Measurements from ENCODE around the gene ATP1B1. TPM values are rescaled to one million over a fixed set of nuclear protein-coding genes. Genes with fewer than 3 reads are reported as not detected.

Gene ATP1B1
- polyA plus RNA-seq, 1 donor (not counting 4 experiments of a cell fraction or from before 2014, with no cell fraction given), result 30.0 TPM

DNA sequence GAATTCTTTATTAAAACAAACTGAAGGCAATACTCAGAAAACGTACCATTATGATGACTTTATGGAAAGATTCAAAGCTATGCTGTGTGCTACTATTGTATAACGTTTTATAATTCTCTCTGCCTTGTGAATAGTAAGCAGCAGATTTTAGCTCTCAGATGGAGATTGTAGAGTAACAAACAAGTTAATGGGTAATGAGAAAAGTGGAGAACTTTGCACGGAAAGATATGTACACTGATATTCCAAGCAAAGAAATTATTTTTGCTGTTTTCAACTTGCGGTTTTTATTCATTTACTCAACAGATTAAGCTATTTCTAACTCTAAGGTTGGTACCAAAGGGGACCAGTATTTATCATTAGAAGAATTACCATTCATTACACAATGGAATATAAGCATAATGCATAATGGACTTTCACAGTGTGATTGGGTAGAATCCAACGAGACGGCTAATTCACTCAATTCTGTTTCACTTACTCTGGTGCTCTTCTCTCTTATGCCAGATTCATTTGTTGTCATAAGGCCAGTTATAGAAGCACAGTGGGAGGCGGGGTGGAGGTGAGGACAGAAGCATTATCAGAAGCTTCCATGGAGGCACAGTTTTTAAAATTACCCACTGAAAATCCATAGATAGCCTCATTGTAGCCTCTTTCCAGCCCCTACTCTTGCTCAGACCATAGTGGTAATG is 38.6 kb downstream of the ATP1B1 start:
- Histone ChIP-seq H3K36me3 (ENCODE audit: control insufficient read depth in 2 of 2, extremely low read depth in 1 of 2, insufficient read depth in 2 of 2, low read length in 2 of 2) (no peaks in the 10 kb centered on the region), H3K27ac (ENCODE audit: control insufficient read depth, insufficient read depth, low read length) (no peak overlapping the region), H3K4me1 (ENCODE audit: control insufficient read depth, extremely low read depth, insufficient read depth, low read length) (no peaks in the 10 kb centered on the region), H2AFZ (ENCODE audit: control insufficient read depth, low read length) (no peak overlapping the region), H4K20me1 (ENCODE audit: control insufficient read depth, extremely low read depth, insufficient read depth, low read length) (no peaks in the 10 kb centered on the region), H3K9me1 (ENCODE audit: control insufficient read depth, extremely low read depth, insufficient read depth, low read length) (no peaks in the 10 kb centered on the region), H3K4me3 (ENCODE audit: control insufficient read depth in 2 of 3, extremely low read depth in 1 of 3, insufficient read depth in 2 of 3, low read depth in 1 of 3, low read length in 3 of 3) (no peak overlapping the region), H3K9me3 (ENCODE audit: control insufficient read depth, low read depth, low read length) (no peaks in the 10 kb centered on the region), H3K9ac (ENCODE audit: control insufficient read depth, extremely low read depth, insufficient read depth, low read length) (no peak overlapping the region), H3K79me2 (ENCODE audit: control insufficient read depth, insufficient read depth, low read length) (no peaks in the 10 kb centered on the region), H3K4me2 (ENCODE audit: control insufficient read depth, extremely low read depth, insufficient read depth, low read depth, low read length) (no peak overlapping the region), H3K27me3 (ENCODE audit: control insufficient read depth, extremely low read depth, insufficient read depth, low read length) (no peaks in the 10 kb centered on the region)
- DNase-seq (ENCODE audit: low read depth, low spot score) (no peak), FAIRE-seq (no peak)
- dilution Hi-C loops (cut with MboI; ENCODE audit: extremely low pct_ligation_motif_present, low sequenced_read_pairs), result no loop called here
- TF ChIP-seq EZH2 (IDR thresholded peaks at IDR 0.05; ENCODE audit: low read length), result no peak
- TF ChIP-seq, protein P1, sequence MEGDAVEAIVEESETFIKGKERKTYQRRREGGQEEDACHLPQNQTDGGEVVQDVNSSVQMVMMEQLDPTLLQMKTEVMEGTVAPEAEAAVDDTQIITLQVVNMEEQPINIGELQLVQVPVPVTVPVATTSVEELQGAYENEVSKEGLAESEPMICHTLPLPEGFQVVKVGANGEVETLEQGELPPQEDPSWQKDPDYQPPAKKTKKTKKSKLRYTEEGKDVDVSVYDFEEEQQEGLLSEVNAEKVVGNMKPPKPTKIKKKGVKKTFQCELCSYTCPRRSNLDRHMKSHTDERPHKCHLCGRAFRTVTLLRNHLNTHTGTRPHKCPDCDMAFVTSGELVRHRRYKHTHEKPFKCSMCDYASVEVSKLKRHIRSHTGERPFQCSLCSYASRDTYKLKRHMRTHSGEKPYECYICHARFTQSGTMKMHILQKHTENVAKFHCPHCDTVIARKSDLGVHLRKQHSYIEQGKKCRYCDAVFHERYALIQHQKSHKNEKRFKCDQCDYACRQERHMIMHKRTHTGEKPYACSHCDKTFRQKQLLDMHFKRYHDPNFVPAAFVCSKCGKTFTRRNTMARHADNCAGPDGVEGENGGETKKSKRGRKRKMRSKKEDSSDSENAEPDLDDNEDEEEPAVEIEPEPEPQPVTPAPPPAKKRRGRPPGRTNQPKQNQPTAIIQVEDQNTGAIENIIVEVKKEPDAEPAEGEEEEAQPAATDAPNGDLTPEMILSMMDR (optimal IDR thresholded peaks at IDR 0.05 in 1 of 3, IDR thresholded peaks at IDR 0.05 in 1 of 3, conservative IDR thresholded peaks at IDR 0.05 in 1 of 3; ENCODE audit: extremely low read depth in 1 of 3, insufficient read depth in 2 of 3, low read length in 3 of 3), result no peak

DNA sequence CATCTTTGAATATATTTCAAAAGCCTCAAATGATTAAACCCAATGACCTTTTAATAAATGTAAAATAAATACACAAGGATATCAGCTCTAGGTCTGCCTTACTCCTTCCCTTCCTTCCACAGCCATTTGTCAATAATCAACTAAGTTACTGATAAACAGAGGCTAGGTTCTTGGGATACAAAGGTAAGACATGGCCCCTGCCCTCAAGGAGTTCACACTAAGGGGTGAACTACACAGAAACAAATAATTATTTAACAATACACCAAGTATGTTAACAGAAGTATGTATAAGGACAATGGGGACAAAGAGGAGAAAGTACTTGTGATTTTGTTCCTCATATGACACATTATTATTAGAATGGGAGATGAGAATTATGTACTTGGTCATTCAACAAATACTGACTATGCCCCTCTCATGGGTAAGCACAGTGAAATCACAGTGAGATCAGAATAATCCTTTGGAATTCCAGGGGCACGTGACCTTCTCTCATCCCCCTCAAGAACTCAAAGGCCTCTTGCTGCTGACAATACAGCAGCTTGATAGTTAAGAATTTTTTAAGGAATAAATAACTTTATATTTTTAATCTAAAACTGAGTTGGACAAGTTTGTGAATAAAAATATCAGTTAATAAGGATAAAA is 40.2 kb downstream of the ATP1B1 start:
- FAIRE-seq, result no peak
- dilution Hi-C loops (cut with MboI; ENCODE audit: extremely low pct_ligation_motif_present, low sequenced_read_pairs), result no loop called here

More for the DNA sequence above, 40.2 kb downstream of the ATP1B1 start:
- no peak for DNase-seq (ENCODE audit: low read depth, low spot score)
- H3K4me1 ChIP-seq (ENCODE audit: control insufficient read depth, extremely low read depth, insufficient read depth, low read length), result no peaks in the 10 kb centered on the region
- TF ChIP-seq EZH2 (IDR thresholded peaks at IDR 0.05; ENCODE audit: low read length), result no peak
- TF ChIP-seq, protein P1 (optimal IDR thresholded peaks at IDR 0.05 in 1 of 3, IDR thresholded peaks at IDR 0.05 in 1 of 3, conservative IDR thresholded peaks at IDR 0.05 in 1 of 3; ENCODE audit: extremely low read depth in 1 of 3, insufficient read depth in 2 of 3, low read length in 3 of 3), result no peak
- H4K20me1 ChIP-seq (ENCODE audit: control insufficient read depth, extremely low read depth, insufficient read depth, low read length), result no peaks in the 10 kb centered on the region
- H3K36me3 ChIP-seq (ENCODE audit: control insufficient read depth in 2 of 2, extremely low read depth in 1 of 2, insufficient read depth in 2 of 2, low read length in 2 of 2), result no peaks in the 10 kb centered on the region
- H2AFZ ChIP-seq (ENCODE audit: control insufficient read depth, low read length), result no peak overlapping the region
- H3K9me1 ChIP-seq (ENCODE audit: control insufficient read depth, extremely low read depth, insufficient read depth, low read length), result no peaks in the 10 kb centered on the region
- H3K9ac ChIP-seq (ENCODE audit: control insufficient read depth, extremely low read depth, insufficient read depth, low read length), result no peak overlapping the region
- H3K79me2 ChIP-seq (ENCODE audit: control insufficient read depth, insufficient read depth, low read length), result no peaks in the 10 kb centered on the region
- no peaks in the 10 kb centered on the region for H3K27me3 ChIP-seq (ENCODE audit: control insufficient read depth, extremely low read depth, insufficient read depth, low read length)
- no peak overlapping the region for H3K4me3 ChIP-seq (ENCODE audit: control insufficient read depth in 2 of 3, extremely low read depth in 1 of 3, insufficient read depth in 2 of 3, low read depth in 1 of 3, low read length in 3 of 3)
- H3K4me2 ChIP-seq (ENCODE audit: control insufficient read depth, extremely low read depth, insufficient read depth, low read depth, low read length), result no peak overlapping the region
- H3K9me3 ChIP-seq (ENCODE audit: control insufficient read depth, low read depth, low read length), result no peaks in the 10 kb centered on the region
- H3K27ac ChIP-seq (ENCODE audit: control insufficient read depth, insufficient read depth, low read length), result no peak overlapping the region
